Neural cell (in vitro differentiated cells): ENCODE results near the gene IMPG2. TPM values are rescaled to one million over a fixed set of nuclear protein-coding genes. Genes with fewer than 3 reads are reported as not detected.

Source experiments
- H2AFZ ChIP-seq: fragments of 200-600, 300-800 bp; sonication (generic), shearing (Covaris generic); 2 replicates; pipeline ENCODE4 v1.6.0; 2014; ENCODE audit warnings: low read depth, mild to moderate bottlenecking, antibody characterized with exemption, low read length, moderate library complexity
- H3F3A ChIP-seq: fragments of 200-600 bp; shearing (Covaris generic); 2 replicates; pipeline ENCODE4 v1.6.1; 2016; ENCODE audit warnings: mild to moderate bottlenecking, moderate library complexity, mixed read lengths, antibody characterized with exemption, low read length; ENCODE audit not compliant: insufficient read depth, poor library complexity, severe bottlenecking
- H3K27ac ChIP-seq: fragments of 200-600, 300-800 bp; sonication (generic), shearing (Covaris generic); 2 replicates; pipeline ENCODE4 v1.5.1; 2014; ENCODE audit warnings: mild to moderate bottlenecking, low read length, moderate library complexity
- H3K27me3 ChIP-seq: fragments of 300-800, 200-600 bp; sonication (generic), shearing (Covaris generic); 2 replicates; pipeline ENCODE4 v1.6.0; 2014; ENCODE audit warnings: mild to moderate bottlenecking, low read depth, low read length, moderate library complexity; ENCODE audit not compliant: insufficient read depth
- H3K36me3 ChIP-seq: fragments of 300-800, 200-600 bp; sonication (generic), shearing (Covaris generic); 2 replicates; pipeline ENCODE4 v1.5.1; 2014; ENCODE audit warnings: mild to moderate bottlenecking, antibody characterized with exemption, low read length, moderate library complexity; ENCODE audit not compliant: insufficient read depth
- H3K4me2 ChIP-seq: fragments of 300-800, 200-600 bp; sonication (generic), shearing (Covaris generic); 2 replicates; pipeline ENCODE4 v1.6.0; 2014; ENCODE audit warnings: mild to moderate bottlenecking, low read length
- H3K4me3 ChIP-seq: fragments of 300-800, 200-600 bp; sonication (generic), shearing (Covaris generic); 2 replicates; pipeline ENCODE4 v1.5.1; 2014; ENCODE audit warnings: mild to moderate bottlenecking, low read length, moderate library complexity
- H3K79me2 ChIP-seq: fragments of 200-600 bp; shearing (Covaris generic); replicated peaks from 2 replicates; pipeline ENCODE4 v1.6.0; 2014; ENCODE audit warnings: mild to moderate bottlenecking, low read length, moderate library complexity; ENCODE audit not compliant: insufficient read depth
- H3K9ac ChIP-seq: fragments of 300-800, 200-600 bp; sonication (generic), shearing (Covaris generic); 2 replicates; pipeline ENCODE4 v1.6.1; 2016; ENCODE audit warnings: mild to moderate bottlenecking, low read length, mixed read lengths
- H3K9me2 ChIP-seq: fragments of 200-600 bp; shearing (Covaris generic); 2 replicates; pipeline ENCODE4 v1.6.1; 2016; ENCODE audit warnings: mild to moderate bottlenecking, low read length, mixed read lengths; ENCODE audit not compliant: insufficient read depth
- H3K9me3 ChIP-seq: fragments of 200-600, 300-800 bp; sonication (generic), shearing (Covaris generic); 2 replicates; pipeline ENCODE4 v1.6.1; 2016; ENCODE audit warnings: mild to moderate bottlenecking, mixed run types, low read length, moderate library complexity, mixed read lengths
- H4K20me1 ChIP-seq: fragments of 200-600 bp; shearing (Covaris generic); 2 replicates; pipeline ENCODE4 v1.6.1; 2016; ENCODE audit warnings: mild to moderate bottlenecking, mixed run types; ENCODE audit not compliant: insufficient read depth
- EP300 ChIP-seq: fragments of 450-650 bp; conservative IDR thresholded peaks from 2 replicates; pipeline ENCODE4 v1.6.1; 2014; ENCODE audit warnings: antibody characterized with exemption, mild to moderate bottlenecking, moderate library complexity; ENCODE audit not compliant: poor library complexity, severe bottlenecking
- EZH2 ChIP-seq: fragments of 200-600, 300-800 bp; shearing (Covaris generic), sonication (generic); IDR thresholded peaks from 2 replicates; pipeline ENCODE4 v1.6.1; 2014; ENCODE audit warnings: antibody characterized with exemption, low read length, borderline replicate concordance, mild to moderate bottlenecking; ENCODE audit not compliant: insufficient read depth, poor library complexity, severe bottlenecking
- MXI1 ChIP-seq: fragments of 450-650 bp; conservative IDR thresholded peaks from 2 replicates; pipeline ENCODE4 v1.6.1; 2014; ENCODE audit warnings: antibody characterized with exemption, mild to moderate bottlenecking; ENCODE audit not compliant: poor library complexity, severe bottlenecking
- POLR2AphosphoS5 ChIP-seq: IDR thresholded peaks from 2 replicates; pipeline ENCODE4 v1.6.1; 2012
- RAD21 ChIP-seq: fragments of 450-650 bp; conservative IDR thresholded peaks from 2 replicates; pipeline ENCODE4 v1.6.1; 2014; ENCODE audit warnings: antibody characterized with exemption, mild to moderate bottlenecking, moderate library complexity
- SMC3 ChIP-seq: fragments of 450-650 bp; conservative IDR thresholded peaks from 2 replicates; pipeline ENCODE4 v1.6.1; 2014; ENCODE audit warnings: antibody characterized with exemption, mild to moderate bottlenecking, moderate library complexity; ENCODE audit not compliant: poor library complexity
- TAF1 ChIP-seq: IDR thresholded peaks from 2 replicates; pipeline ENCODE4 v1.6.1; 2012; ENCODE audit warnings: low read depth
- polyA plus RNA-seq: library from polyadenylated mRNA; depleted of rRNA; stranded (reverse); fragments of >200 nt; gene quantifications from 2 replicates; pipeline ENCODE4 v1.2.3, GENCODE V29; 2014
- TF ChIP-seq, protein P1 (sequence below): fragments of 450-650 bp; IDR thresholded peaks from 2 replicates; pipeline ENCODE4 v1.5.1; 2014; ENCODE audit warnings: antibody characterized with exemption, mild to moderate bottlenecking, moderate library complexity; ENCODE audit not compliant: poor library complexity, severe bottlenecking
- TF ChIP-seq, protein P2 (sequence below): IDR thresholded peaks from 2 replicates; pipeline ENCODE4 v1.6.1; 2012; ENCODE audit warnings: borderline replicate concordance

The IMPG2 gene
- polyA plus RNA-seq, 1 donor from 2014 or later: 6.3 TPM

DNA sequence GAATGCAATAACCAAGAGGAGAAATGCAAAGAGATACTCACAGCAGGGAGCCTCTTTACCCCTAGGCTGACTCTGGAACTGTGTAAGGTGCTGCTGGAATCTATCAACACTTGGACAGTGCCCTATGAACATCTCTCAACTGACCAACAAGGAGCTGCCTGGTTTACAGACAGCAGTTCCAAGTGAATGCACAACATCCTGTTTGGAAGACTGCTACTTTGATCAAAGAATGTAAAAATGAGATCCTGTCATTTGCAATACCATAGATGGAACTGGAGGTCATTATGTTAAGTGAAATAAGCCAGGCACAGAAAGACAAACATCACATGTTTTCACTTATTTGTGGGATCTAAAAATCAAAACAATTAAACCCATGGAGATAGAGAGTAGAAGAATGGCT, 136.3 kb downstream of the IMPG2 start:
- Histone ChIP-seq H3K9me2 (no peaks in the 10 kb centered on the region), H3K36me3 (no peaks in the 10 kb centered on the region), H3K79me2 (no peaks in the 10 kb centered on the region), H3K27me3 (no peaks in the 10 kb centered on the region), H3K9me3 (no peaks in the 10 kb centered on the region), H3K9ac (no peak overlapping the region), H2AFZ (no peak overlapping the region), H3K4me2 (no peak overlapping the region), H3K27ac (no peak overlapping the region), H4K20me1 (no peaks in the 10 kb centered on the region), H3K4me3 (no peak overlapping the region), H3F3A (no peaks in the 10 kb centered on the region)
- TF ChIP-seq EZH2: no peak
- no peak for TF ChIP-seq POLR2AphosphoS5
- TF ChIP-seq, protein P1, sequence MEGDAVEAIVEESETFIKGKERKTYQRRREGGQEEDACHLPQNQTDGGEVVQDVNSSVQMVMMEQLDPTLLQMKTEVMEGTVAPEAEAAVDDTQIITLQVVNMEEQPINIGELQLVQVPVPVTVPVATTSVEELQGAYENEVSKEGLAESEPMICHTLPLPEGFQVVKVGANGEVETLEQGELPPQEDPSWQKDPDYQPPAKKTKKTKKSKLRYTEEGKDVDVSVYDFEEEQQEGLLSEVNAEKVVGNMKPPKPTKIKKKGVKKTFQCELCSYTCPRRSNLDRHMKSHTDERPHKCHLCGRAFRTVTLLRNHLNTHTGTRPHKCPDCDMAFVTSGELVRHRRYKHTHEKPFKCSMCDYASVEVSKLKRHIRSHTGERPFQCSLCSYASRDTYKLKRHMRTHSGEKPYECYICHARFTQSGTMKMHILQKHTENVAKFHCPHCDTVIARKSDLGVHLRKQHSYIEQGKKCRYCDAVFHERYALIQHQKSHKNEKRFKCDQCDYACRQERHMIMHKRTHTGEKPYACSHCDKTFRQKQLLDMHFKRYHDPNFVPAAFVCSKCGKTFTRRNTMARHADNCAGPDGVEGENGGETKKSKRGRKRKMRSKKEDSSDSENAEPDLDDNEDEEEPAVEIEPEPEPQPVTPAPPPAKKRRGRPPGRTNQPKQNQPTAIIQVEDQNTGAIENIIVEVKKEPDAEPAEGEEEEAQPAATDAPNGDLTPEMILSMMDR: no peak
- no peak for TF ChIP-seq SMC3
- no peak for TF ChIP-seq TAF1

GRCh38 chr3:101183151-101183550, 137.2 kb downstream of the IMPG2 start:
- H3K36me3 ChIP-seq: no peaks in the 10 kb centered on the region
- no peak overlapping the region for H3K4me2 ChIP-seq
- no peaks in the 10 kb centered on the region for H3K79me2 ChIP-seq
- H3K27ac ChIP-seq: no peak overlapping the region
- no peaks in the 10 kb centered on the region for H3K9me2 ChIP-seq
- no peak overlapping the region for H3K9ac ChIP-seq
- H4K20me1 ChIP-seq: no peaks in the 10 kb centered on the region
- no peak for TF ChIP-seq MXI1
- TF ChIP-seq TAF1: no peak
- TF ChIP-seq, protein P2, sequence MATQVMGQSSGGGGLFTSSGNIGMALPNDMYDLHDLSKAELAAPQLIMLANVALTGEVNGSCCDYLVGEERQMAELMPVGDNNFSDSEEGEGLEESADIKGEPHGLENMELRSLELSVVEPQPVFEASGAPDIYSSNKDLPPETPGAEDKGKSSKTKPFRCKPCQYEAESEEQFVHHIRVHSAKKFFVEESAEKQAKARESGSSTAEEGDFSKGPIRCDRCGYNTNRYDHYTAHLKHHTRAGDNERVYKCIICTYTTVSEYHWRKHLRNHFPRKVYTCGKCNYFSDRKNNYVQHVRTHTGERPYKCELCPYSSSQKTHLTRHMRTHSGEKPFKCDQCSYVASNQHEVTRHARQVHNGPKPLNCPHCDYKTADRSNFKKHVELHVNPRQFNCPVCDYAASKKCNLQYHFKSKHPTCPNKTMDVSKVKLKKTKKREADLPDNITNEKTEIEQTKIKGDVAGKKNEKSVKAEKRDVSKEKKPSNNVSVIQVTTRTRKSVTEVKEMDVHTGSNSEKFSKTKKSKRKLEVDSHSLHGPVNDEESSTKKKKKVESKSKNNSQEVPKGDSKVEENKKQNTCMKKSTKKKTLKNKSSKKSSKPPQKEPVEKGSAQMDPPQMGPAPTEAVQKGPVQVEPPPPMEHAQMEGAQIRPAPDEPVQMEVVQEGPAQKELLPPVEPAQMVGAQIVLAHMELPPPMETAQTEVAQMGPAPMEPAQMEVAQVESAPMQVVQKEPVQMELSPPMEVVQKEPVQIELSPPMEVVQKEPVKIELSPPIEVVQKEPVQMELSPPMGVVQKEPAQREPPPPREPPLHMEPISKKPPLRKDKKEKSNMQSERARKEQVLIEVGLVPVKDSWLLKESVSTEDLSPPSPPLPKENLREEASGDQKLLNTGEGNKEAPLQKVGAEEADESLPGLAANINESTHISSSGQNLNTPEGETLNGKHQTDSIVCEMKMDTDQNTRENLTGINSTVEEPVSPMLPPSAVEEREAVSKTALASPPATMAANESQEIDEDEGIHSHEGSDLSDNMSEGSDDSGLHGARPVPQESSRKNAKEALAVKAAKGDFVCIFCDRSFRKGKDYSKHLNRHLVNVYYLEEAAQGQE: no peak
- TF ChIP-seq EZH2: no peak
- TF ChIP-seq RAD21: no peak
- no peaks in the 10 kb centered on the region for H3F3A ChIP-seq
- no peak overlapping the region for H2AFZ ChIP-seq
- no peaks in the 10 kb centered on the region for H3K9me3 ChIP-seq
- H3K27me3 ChIP-seq: no peaks in the 10 kb centered on the region
- H3K4me3 ChIP-seq: no peak overlapping the region

DNA sequence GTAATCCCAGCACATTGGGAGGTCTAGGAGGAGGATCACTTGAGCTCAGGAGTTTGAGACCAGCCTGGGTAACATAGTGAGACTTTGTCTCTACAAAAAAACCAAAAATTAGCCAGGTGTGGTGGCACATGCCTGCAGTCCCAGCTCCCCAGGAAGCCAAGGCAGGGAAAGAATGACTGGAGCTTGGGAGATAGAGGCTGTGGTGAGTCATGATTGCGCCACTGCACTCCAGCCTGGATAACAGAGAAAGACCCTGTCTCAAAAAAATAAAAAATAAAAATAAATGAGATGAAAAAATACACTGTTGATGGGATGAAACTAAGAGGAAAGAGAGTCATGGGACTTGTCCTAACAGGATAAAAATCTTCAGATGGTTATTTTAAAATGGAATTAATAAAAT, 137.6 kb downstream of the IMPG2 start:
- Histone ChIP-seq H3K4me3 (no peak overlapping the region), H2AFZ (no peak overlapping the region), H3K9me3 (no peaks in the 10 kb centered on the region), H3K9me2 (no peaks in the 10 kb centered on the region), H3K9ac (no peak overlapping the region), H3K36me3 (no peaks in the 10 kb centered on the region), H3K4me2 (no peak overlapping the region), H3K27ac (no peak overlapping the region), H3K27me3 (no peaks in the 10 kb centered on the region), H4K20me1 (no peaks in the 10 kb centered on the region), H3K79me2 (no peaks in the 10 kb centered on the region), H3F3A (no peaks in the 10 kb centered on the region)
- TF ChIP-seq POLR2AphosphoS5 (no peak), SMC3 (no peak), MXI1 (no peak), TAF1 (no peak), EZH2 (no peak), RAD21 (no peak), EP300 (no peak)
- TF ChIP-seq, protein P1: no peak
- TF ChIP-seq, protein P2: no peak
